CD4-positive, alpha-beta T cell (primary cell): ENCODE measurements around the gene RGS16. TPM values are rescaled to one million over a fixed set of nuclear protein-coding genes. Genes with fewer than 3 reads are reported as not detected.
A peak's percentile ranks its signal among the peaks of the same experiment; 100 is the strongest.

Source experiments
- ATAC-seq: fragments of 200-7000 bp; cut with Tn5 transposase; one replicate; pipeline ENCODE4 v1.10.0; 2022; ENCODE audit warnings: mild to moderate bottlenecking; ENCODE audit not compliant: poor library complexity
- CTCF ChIA-PET: fragments of 350-600 bp; sonication (Branson Sonifier 250); formaldehyde crosslinking; loops from one replicate; lab custom pipeline; 2021; ENCODE audit warnings: antibody characterized with exemption, inconsistent platforms; lab: Charles Lee
- POLR2A ChIA-PET: fragments of 350-600 bp; sonication (Branson Sonifier 250); formaldehyde crosslinking; loops from one replicate; lab custom pipeline; 2021; ENCODE audit warnings: antibody characterized with exemption, inconsistent platforms; lab: Charles Lee
- DNase-seq, 14 experiments: peaks; one replicate each; pipeline ENCODE4 v3.0.0-alpha.2; 2013 to 2020; ENCODE audit warnings: mixed read lengths in 2 of 14
- H3K27ac ChIP-seq, 2 donors: one replicate each; pipeline versions ENCODE4 v1.5.1 to v1.7.0; 2013; ENCODE audit warnings: low read length in 2 of 2, low read depth in 1 of 2, mild to moderate bottlenecking in 1 of 2
- H3K27me3 ChIP-seq, 2 experiments: 1 replicate in 1 of 2; 2 replicates in 1 of 2; pipeline versions ENCODE4 v1.6.1 to v1.7.0; 2013; ENCODE audit warnings: low read length in 2 of 2, control low read depth in 1 of 2, mild to moderate bottlenecking in 1 of 2, moderate library complexity in 1 of 2; ENCODE audit not compliant: insufficient read depth in 2 of 2, control insufficient read depth in 1 of 2
- H3K36me3 ChIP-seq: one replicate; pipeline ENCODE4 v1.6.1; 2013; ENCODE audit warnings: low read length, control low read depth; ENCODE audit not compliant: insufficient read depth
- H3K4me1 ChIP-seq: one replicate; pipeline ENCODE4 v1.6.1; 2013; ENCODE audit warnings: low read length, control low read depth; ENCODE audit not compliant: insufficient read depth
- H3K4me3 ChIP-seq: one replicate; pipeline ENCODE4 v1.5.1; 2013; ENCODE audit warnings: mild to moderate bottlenecking, low read length, moderate library complexity
- H3K9me3 ChIP-seq, 2 experiments: 1 replicate in 1 of 2; 2 replicates in 1 of 2; pipeline versions ENCODE4 v1.6.1 to v1.7.0; 2013; ENCODE audit warnings: low read length in 2 of 2, mild to moderate bottlenecking in 2 of 2, control low read depth in 1 of 2, moderate library complexity in 1 of 2; ENCODE audit not compliant: control insufficient read depth in 1 of 2, insufficient read depth in 1 of 2
- H3K27ac Mint-ChIP-seq: one replicate; pipeline ENCODE4 v1.8.0; 2020; ENCODE audit warnings: mixed read lengths
- H3K27me3 Mint-ChIP-seq: one replicate; pipeline ENCODE4 v1.8.0; 2021; ENCODE audit warnings: mixed read lengths
- H3K36me3 Mint-ChIP-seq: one replicate; pipeline ENCODE4 v1.8.0; 2021; ENCODE audit warnings: low read depth, mixed read lengths
- H3K4me1 Mint-ChIP-seq: one replicate; pipeline ENCODE4 v1.8.0; 2021; ENCODE audit warnings: low read depth, mixed read lengths
- H3K4me3 Mint-ChIP-seq: one replicate; pipeline ENCODE4 v1.8.0; 2020; ENCODE audit warnings: mild to moderate bottlenecking, mixed read lengths
- H3K9me3 Mint-ChIP-seq: one replicate; pipeline ENCODE4 v1.8.0; 2020; ENCODE audit warnings: mixed read lengths
- intact Hi-C, 2 experiments: fragments of 100-400 bp; cut with DNase I in 1 of 2; cut with micrococcal nuclease in 1 of 2; formaldehyde crosslinking; loops; one replicate each; pipeline versions ENCODE4 v1.15.1 to v1.9.0; 2023 to 2025; cut with DNase I, micrococcal nuclease
- total RNA-seq, 174 experiments: library from RNA in 2 of 174; stranded (reverse) in 2 of 174; gene quantifications; one replicate each; pipeline ENCODE4 v1.2.3 and lab custom pipeline; 2021 to 2026
- TF ChIP-seq, protein P1 (sequence below): fragments of 200-600 bp; IDR thresholded peaks from one replicate; pipeline ENCODE4 v1.8.0; 2022; ENCODE audit warnings: antibody characterized with exemption, mild to moderate bottlenecking

RGS16 gene
- total RNA-seq, 2 experiments from 2014 or later, result 16.3 to 16.4 TPM

DNA sequence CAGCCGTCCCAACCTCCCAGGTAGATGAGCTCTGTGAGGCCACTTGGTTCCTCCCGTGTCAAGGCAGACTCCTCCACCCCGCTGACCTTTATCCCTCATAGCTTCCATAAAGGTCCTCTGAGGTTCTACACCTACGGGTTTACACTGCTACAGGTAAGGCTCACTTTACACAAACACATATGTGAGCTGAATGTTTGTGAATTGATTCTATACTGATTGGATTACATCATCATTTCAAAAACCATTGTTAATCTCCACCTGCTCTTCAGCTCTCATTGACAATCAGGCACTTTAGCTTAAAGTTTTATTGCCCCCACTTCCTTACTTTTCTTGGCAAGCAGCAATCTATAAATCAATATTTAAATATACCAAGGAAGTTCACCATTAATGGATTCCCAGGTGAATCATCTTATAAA lies 12.8 kb upstream of the RGS16 start:
- DNase-seq, result no peak
- ATAC-seq, result no peak
- TF ChIP-seq, protein P1, sequence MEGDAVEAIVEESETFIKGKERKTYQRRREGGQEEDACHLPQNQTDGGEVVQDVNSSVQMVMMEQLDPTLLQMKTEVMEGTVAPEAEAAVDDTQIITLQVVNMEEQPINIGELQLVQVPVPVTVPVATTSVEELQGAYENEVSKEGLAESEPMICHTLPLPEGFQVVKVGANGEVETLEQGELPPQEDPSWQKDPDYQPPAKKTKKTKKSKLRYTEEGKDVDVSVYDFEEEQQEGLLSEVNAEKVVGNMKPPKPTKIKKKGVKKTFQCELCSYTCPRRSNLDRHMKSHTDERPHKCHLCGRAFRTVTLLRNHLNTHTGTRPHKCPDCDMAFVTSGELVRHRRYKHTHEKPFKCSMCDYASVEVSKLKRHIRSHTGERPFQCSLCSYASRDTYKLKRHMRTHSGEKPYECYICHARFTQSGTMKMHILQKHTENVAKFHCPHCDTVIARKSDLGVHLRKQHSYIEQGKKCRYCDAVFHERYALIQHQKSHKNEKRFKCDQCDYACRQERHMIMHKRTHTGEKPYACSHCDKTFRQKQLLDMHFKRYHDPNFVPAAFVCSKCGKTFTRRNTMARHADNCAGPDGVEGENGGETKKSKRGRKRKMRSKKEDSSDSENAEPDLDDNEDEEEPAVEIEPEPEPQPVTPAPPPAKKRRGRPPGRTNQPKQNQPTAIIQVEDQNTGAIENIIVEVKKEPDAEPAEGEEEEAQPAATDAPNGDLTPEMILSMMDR, result no peak
- no peaks in the 10 kb centered on the region for H3K36me3 ChIP-seq
- peaks cover 32% of the 10 kb centered on the region for H3K4me1 Mint-ChIP-seq
- H3K9me3 Mint-ChIP-seq, result peaks cover 9% of the 10 kb centered on the region
- peaks cover 11 to 18% of the 10 kb centered on the region in 2 experiments for H3K27me3 ChIP-seq
- peak overlapping the region; percentile 82 for H3K27ac Mint-ChIP-seq
- no peak overlapping the region for H3K4me3 ChIP-seq
- H3K4me1 ChIP-seq, result peaks cover 36% of the 10 kb centered on the region
- H3K36me3 Mint-ChIP-seq, result peaks cover 4% of the 10 kb centered on the region
- H3K9me3 ChIP-seq, result no peaks in the 10 kb centered on the region
- H3K4me3 Mint-ChIP-seq, result peak overlapping the region; percentile 40
- peaks cover 32% of the 10 kb centered on the region for H3K27me3 Mint-ChIP-seq
- intact Hi-C loops, result loop anchor here in 1 of 2 experiments (2.0 kb wide), 1 partner anchor 16 kb away; no protein-coding TSS in a partner anchor
- ChIA-PET POLR2A (interaction anchor here (0.6 to 4.0 kb wide), 6 partner anchors 8 to 588 kb away, joined by 3 to 55 read pairs (median 9); partner anchors contain the start of genes RGS16 and RNASEL), CTCF (interaction anchor here (0.9 to 3.7 kb wide), 7 partner anchors 9 to 170 kb away, joined by 3 to 14 read pairs (median 11); no protein-coding TSS in a partner anchor)
- no peak overlapping the region for H3K27ac ChIP-seq

DNA sequence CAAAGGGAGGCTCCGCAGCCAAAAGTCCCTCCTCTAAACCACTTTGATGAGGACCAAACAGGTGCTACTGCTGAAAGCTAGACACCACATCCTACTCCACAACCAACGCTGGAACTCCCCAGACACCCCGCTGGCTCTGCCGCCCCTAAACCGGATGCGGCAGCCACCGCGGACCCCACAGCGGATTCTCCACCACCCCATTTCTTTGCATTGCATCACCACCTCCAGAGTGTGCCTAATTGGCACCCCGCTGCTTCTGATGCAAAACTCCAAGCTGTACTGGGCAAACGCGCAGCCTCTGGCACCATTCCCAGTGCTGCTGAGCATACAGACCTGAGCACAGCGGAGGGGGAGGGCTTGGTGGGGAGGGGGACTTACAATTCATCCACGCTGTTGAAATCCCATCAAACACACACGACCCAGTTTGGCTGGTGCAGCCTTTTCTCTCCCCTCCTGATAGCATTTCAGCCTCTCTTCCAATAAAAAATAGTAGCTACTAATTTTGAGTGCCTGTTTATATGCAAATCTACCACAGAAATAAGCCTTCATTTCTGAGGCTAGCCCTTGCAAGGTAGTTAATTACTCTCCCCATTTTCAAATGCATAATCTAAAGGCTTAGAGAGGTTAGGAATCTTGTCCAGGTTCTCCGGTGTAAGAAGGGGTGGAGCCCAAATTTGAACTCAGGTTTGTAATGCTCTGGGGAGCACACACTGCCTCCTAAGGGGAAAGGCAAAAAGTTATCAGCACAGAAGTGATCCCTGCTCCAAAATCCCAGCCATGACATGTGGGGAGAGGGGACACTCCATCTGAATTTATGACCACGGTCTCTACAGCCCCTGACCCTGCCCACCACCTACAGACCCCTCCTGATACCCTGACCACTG lies 12.2 kb upstream of the RGS16 start:
- peaks cover 32% of the 10 kb centered on the region for H3K4me1 Mint-ChIP-seq
- POLR2A ChIA-PET, result interaction anchor here (1.0 to 4.0 kb wide), 11 partner anchors 9 to 1511 kb away, joined by 3 to 55 read pairs (median 6); partner anchors contain the start of genes RGS16 and RNASEL
- H3K4me3 Mint-ChIP-seq, result peak overlapping the region; percentile 84
- peaks cover 36% of the 10 kb centered on the region for H3K4me1 ChIP-seq
- peaks cover 4% of the 10 kb centered on the region for H3K36me3 Mint-ChIP-seq
- H3K9me3 Mint-ChIP-seq, result peaks cover 9% of the 10 kb centered on the region
- CTCF ChIA-PET, result interaction anchor here (0.9 to 3.7 kb wide), 8 partner anchors 9 to 171 kb away, joined by 3 to 14 read pairs (median 10); no protein-coding TSS in a partner anchor
- no peak overlapping the region for H3K27ac ChIP-seq
- H3K9me3 ChIP-seq, result no peaks in the 10 kb centered on the region
- ATAC-seq, result peak; percentile 87
- peaks cover 14 to 23% of the 10 kb centered on the region in 2 experiments for H3K27me3 ChIP-seq
- TF ChIP-seq, protein P1, result no peak
- H3K36me3 ChIP-seq, result no peaks in the 10 kb centered on the region
- peak; percentile 62 to 97 (median 78) for DNase-seq
- peaks cover 34% of the 10 kb centered on the region for H3K27me3 Mint-ChIP-seq
- intact Hi-C loops, result loop anchor here in 1 of 2 experiments (1.0 to 2.0 kb wide), 2 partner anchors 13 to 16 kb away; no protein-coding TSS in a partner anchor
- peak overlapping the region; percentile 82 for H3K27ac Mint-ChIP-seq
- peak overlapping the region; percentile 57 for H3K4me3 ChIP-seq

DNA sequence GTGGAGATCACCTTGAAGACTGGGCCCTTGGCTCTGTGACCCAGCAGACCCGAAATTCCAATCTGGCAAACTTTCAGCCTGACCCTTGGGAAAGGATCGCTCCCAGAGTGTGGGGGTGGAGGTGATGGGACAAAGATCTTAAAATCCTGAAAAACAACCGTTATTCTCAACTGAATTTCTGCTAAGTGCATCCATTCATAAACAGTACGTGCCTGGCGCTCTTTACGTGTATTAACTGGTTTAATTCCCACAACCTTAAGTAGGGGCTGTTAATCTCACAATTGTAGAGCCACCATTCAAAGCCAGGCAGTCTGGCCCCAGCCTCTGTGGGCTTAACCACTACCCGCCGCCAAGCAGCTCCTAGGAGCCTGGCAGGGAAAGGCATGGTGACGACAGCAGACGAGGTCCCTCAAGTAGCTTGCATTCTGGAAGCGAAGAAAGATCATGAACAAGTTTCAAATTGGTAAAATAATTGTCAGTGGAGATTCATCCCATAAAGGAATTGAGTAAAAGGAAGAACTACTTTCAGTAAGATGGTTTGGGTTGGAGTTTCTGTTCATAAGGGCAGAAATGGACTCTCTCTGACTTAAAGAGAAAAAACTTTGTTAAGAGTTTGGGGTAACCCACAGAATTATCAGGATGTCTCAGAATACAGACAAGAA lies 11.4 kb upstream of the RGS16 start:
- ATAC-seq (peak; percentile 36), DNase-seq (peak in 6 of 14 experiments; percentile 31 to 83 (median 45))
- Mint-ChIP-seq H3K36me3 (peaks cover 4% of the 10 kb centered on the region), H3K4me1 (peaks cover 32% of the 10 kb centered on the region), H3K4me3 (peak overlapping the region; percentile 84), H3K27me3 (peaks cover 42% of the 10 kb centered on the region), H3K9me3 (peaks cover 4% of the 10 kb centered on the region), H3K27ac (peak overlapping the region; percentile 82)
- Histone ChIP-seq H3K4me1 (peaks cover 36% of the 10 kb centered on the region), H3K27me3 (peaks cover 14 to 23% of the 10 kb centered on the region in 2 experiments), H3K36me3 (no peaks in the 10 kb centered on the region), H3K9me3 (no peaks in the 10 kb centered on the region), H3K4me3 (peak overlapping the region; percentile 57), H3K27ac (no peak overlapping the region)
- TF ChIP-seq, protein P1, result no peak
- ChIA-PET POLR2A (interaction anchor here (1.0 to 4.0 kb wide), 10 partner anchors 10 to 1510 kb away, joined by 3 to 55 read pairs (median 6); partner anchors contain the start of genes RGS16 and RNASEL), CTCF (interaction anchor here (1.5 to 3.7 kb wide), 6 partner anchors 8 to 169 kb away, joined by 4 to 14 read pairs (median 12); no protein-coding TSS in a partner anchor)
- intact Hi-C loops, result loop anchor here in 1 of 2 experiments (1.0 to 2.0 kb wide), 2 partner anchors 12 to 17 kb away; no protein-coding TSS in a partner anchor
